ENCODE results near the gene ATAD3A. TPM values are rescaled to one million over a fixed set of nuclear protein-coding genes. Genes with fewer than 3 reads are reported as not detected.
A peak's percentile ranks its signal among the peaks of the same experiment; 100 is the strongest.

ATAD3A gene
- polyA plus RNA-seq (30.3 and 42.7 TPM in 2 replicates), polyA minus RNA-seq (18.2 and 20.7 TPM in 2 replicates)

DNA sequence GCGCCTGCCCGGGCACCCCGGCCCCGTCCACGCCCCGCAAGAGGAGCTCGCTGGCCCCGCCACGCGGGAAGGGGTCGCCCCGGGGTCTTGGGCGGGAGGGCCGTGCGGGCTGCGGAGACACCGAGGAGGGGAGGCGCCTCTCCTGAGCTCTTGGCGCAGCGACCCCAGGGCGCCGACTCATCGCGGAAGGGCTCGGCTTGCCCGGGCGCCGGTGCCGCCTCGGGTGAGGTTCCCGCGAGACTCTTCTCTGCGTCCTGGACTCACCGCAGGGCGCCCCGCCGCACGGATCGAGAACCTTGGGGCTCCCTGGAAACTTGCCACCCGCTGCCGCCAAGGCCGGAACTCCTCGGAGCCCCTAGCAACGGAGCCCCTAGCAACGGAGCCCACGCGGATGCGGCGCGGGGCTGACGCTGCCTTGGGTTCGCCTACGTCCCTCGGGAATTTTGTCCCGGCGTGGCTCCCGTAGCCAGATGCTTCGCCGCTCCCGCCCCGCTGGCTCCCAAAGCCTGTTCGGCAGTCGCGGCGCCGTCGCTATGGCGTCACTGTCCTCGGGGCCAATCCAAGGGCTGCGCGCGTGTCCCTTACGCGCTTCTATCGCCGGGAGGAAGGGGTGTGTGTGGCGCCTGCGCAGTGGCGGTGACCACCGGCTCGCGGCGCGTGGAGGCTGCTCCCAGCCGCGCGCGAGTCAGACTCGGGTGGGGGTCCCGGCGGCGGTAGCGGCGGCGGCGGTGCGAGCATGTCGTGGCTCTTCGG is at the start of gene ATAD3A:
TSS of gene ATAD3A (plus strand) at position 630 of the 753 bp plus-strand sequence. CDS start at position 737, 107 bp downstream.
- peak within 1 kb of the TSS; percentile 72 for H3K9ac ChIP-seq (ENCODE audit: low read length)
- peak within 1 kb of the TSS; percentile 69 for H3K27ac ChIP-seq (ENCODE audit: low read length)
- peak within 1 kb of the TSS; percentile 56 for H2AFZ ChIP-seq (ENCODE audit: low read depth, low read length)

GRCh38 chr1:1462318-1462966 is 49.5 kb upstream of the ATAD3A start:
- Histone ChIP-seq H3K4me3 (ENCODE audit: low read length) (no peak overlapping the region), H3K9me3 (ENCODE audit: low read length) (no peaks in the 10 kb centered on the region), H2AFZ (ENCODE audit: low read depth, low read length) (no peak overlapping the region), H3K4me2 (ENCODE audit: low read length) (no peak overlapping the region), H3K79me2 (replicated peaks; ENCODE audit: insufficient read depth, low read length) (no peaks in the 10 kb centered on the region), H3K36me3 (ENCODE audit: insufficient read depth, low read length) (no peaks in the 10 kb centered on the region), H4K20me1 (ENCODE audit: insufficient read depth) (no peaks in the 10 kb centered on the region), H3K9ac (ENCODE audit: low read length) (no peak overlapping the region), H3K27ac (ENCODE audit: low read length) (no peak overlapping the region), H3F3A (ENCODE audit: insufficient read depth, low read length, poor library complexity, severe bottlenecking) (no peaks in the 10 kb centered on the region), H3K9me2 (ENCODE audit: insufficient read depth, low read length) (no peaks in the 10 kb centered on the region), H3K27me3 (ENCODE audit: insufficient read depth, low read depth, low read length) (no peaks in the 10 kb centered on the region)
- TF ChIP-seq MXI1 (conservative IDR thresholded peaks at IDR 0.05; ENCODE audit: poor library complexity, severe bottlenecking) = no peak
- TF ChIP-seq EZH2 (IDR thresholded peaks at IDR 0.05; ENCODE audit: borderline replicate concordance, insufficient read depth, low read length, poor library complexity, severe bottlenecking) = no peak
- TF ChIP-seq POLR2AphosphoS5 (IDR thresholded peaks at IDR 0.05) = no peak
- TF ChIP-seq TAF1 (IDR thresholded peaks at IDR 0.05; ENCODE audit: low read depth) = no peak
- TF ChIP-seq RAD21 (conservative IDR thresholded peaks at IDR 0.05) = no peak

More for the DNA sequence above, at the start of gene ATAD3A:
- TF ChIP-seq MXI1 (conservative IDR thresholded peaks at IDR 0.05; ENCODE audit: poor library complexity, severe bottlenecking) (peak; percentile 97), REST (IDR thresholded peaks at IDR 0.05; ENCODE audit: borderline replicate concordance) (no peak), RAD21 (conservative IDR thresholded peaks at IDR 0.05) (peak; percentile 44), POLR2AphosphoS5 (IDR thresholded peaks at IDR 0.05) (peak; percentile 76), SMC3 (conservative IDR thresholded peaks at IDR 0.05; ENCODE audit: poor library complexity) (peak; percentile 58), EP300 (conservative IDR thresholded peaks at IDR 0.05; ENCODE audit: poor library complexity, severe bottlenecking) (peak; percentile 80), TAF1 (IDR thresholded peaks at IDR 0.05; ENCODE audit: low read depth) (no peak)
- TF ChIP-seq, protein P1, sequence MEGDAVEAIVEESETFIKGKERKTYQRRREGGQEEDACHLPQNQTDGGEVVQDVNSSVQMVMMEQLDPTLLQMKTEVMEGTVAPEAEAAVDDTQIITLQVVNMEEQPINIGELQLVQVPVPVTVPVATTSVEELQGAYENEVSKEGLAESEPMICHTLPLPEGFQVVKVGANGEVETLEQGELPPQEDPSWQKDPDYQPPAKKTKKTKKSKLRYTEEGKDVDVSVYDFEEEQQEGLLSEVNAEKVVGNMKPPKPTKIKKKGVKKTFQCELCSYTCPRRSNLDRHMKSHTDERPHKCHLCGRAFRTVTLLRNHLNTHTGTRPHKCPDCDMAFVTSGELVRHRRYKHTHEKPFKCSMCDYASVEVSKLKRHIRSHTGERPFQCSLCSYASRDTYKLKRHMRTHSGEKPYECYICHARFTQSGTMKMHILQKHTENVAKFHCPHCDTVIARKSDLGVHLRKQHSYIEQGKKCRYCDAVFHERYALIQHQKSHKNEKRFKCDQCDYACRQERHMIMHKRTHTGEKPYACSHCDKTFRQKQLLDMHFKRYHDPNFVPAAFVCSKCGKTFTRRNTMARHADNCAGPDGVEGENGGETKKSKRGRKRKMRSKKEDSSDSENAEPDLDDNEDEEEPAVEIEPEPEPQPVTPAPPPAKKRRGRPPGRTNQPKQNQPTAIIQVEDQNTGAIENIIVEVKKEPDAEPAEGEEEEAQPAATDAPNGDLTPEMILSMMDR (IDR thresholded peaks at IDR 0.05; ENCODE audit: poor library complexity, severe bottlenecking) = no peak
- Histone ChIP-seq H3K79me2 (replicated peaks; ENCODE audit: insufficient read depth, low read length) (no peaks in the 10 kb centered on the region), H3F3A (ENCODE audit: insufficient read depth, low read length, poor library complexity, severe bottlenecking) (no peaks in the 10 kb centered on the region), H3K9me3 (ENCODE audit: low read length) (no peaks in the 10 kb centered on the region), H3K4me2 (ENCODE audit: low read length) (peak within 1 kb of the TSS; percentile 60), H3K4me3 (ENCODE audit: low read length) (peak within 1 kb of the TSS; percentile 95), H4K20me1 (ENCODE audit: insufficient read depth) (no peaks in the 10 kb centered on the region), H3K36me3 (ENCODE audit: insufficient read depth, low read length) (no peaks in the 10 kb centered on the region), H3K27me3 (ENCODE audit: insufficient read depth, low read depth, low read length) (no peaks in the 10 kb centered on the region), H3K9me2 (ENCODE audit: insufficient read depth, low read length) (no peaks in the 10 kb centered on the region)
